HG03108 (cell line): ENCODE results near the gene IQSEC1.
A peak's percentile ranks its signal among the peaks of the same experiment; 100 is the strongest.

Experiments
- ATAC-seq: cut with Tn5 transposase; IDR thresholded peaks from one replicate; pipeline ENCODE4 v1.9.1; 2021; ENCODE audit warnings: moderate library complexity; ENCODE audit not compliant: unreplicated experiment

The IQSEC1 gene

DNA sequence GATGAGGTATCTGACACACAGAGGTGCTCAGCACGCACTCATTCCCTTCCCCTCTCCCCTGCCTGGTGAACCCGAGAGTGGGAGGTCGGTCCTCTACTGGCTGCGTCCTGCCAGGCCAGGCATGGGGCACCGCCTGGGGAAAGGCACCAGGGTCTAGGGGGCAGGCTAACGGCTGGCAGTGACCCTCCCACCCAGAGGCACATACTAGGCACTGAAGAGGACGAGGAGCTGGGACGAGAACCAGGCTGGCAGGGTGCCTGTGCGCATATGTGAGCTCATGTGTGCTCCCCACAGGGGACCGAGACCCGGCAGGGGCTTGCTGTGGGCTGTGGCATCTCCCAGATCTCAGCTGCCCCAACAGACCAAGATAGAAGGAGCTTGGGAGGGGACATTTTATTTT lies 86.7 kb downstream of the IQSEC1 start:
- no peak for ATAC-seq

- no peak for ATAC-seq
Measured at GRCh38 chr3:12986031-12986430, 87.2 kb downstream of the IQSEC1 start.

- ATAC-seq, result no peak
Measured at GRCh38 chr3:12985148-12985547, 88.1 kb downstream of the IQSEC1 start.

DNA sequence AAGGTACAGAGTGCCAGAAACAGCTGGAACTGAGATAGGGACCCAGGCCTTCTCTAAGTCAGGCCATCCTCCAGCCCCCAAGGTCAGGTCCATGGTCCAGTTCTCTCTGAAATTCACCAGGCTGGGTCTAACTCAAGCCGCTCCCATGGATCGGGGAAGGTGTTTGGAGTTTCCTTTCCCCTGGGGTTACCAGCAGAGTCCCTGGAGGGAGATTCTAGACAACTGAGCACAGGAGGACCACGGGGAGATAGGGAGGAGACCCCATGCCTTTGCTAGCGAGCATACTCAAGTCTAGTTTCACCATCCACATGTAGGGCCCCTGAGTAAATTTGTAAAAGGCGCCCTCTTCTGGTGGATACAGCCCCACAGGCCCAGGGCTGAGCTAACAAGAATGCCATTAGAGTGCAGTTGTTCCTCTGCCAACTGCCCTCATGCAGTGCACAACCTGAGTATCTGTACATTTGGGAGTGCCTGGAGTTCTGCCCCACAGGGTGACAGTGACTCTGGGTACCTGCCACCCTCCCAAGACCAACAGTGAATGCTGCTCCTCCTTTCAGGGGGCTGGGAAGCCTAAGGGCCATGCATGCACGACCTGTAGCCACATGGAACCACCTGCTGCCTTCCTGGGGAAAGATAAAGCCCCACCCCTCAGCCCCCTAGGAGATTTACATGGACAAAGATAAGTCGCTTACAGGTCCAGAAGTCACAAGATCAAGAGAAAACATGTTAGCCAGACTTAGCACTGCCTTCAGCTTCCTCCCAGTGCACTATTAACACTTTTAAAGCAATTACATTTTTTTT lies 89.0 kb downstream of the IQSEC1 start:
- ATAC-seq, result no peak

GRCh38 chr3:12983319-12983718 lies 89.9 kb downstream of the IQSEC1 start:
- peak; percentile 12 for ATAC-seq

DNA sequence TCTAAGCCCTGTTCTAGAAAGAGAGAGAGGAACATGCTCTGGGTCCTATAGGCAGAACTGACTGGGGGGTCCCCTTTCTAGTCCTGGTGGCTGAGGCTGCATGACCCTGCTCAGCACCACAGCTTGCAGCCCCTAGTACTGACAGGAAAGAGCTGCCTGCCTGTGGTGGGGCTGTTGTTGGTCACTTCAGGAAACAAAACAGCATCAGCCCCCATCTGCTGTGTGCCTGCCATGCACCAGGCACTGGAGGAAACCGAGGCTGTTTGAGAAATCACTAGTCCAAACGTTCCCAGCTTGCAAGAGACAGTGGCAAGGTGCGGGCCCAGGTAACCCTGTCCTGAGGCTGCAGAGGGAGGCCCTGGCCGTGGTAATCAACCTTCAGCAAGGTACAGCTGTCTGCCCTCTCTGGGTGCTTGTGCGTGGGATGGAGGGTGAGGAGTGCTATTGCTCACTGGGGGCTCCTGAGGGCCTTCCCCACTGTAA lies 90.6 kb downstream of the IQSEC1 start:
- ATAC-seq, result peak; percentile 71

DNA sequence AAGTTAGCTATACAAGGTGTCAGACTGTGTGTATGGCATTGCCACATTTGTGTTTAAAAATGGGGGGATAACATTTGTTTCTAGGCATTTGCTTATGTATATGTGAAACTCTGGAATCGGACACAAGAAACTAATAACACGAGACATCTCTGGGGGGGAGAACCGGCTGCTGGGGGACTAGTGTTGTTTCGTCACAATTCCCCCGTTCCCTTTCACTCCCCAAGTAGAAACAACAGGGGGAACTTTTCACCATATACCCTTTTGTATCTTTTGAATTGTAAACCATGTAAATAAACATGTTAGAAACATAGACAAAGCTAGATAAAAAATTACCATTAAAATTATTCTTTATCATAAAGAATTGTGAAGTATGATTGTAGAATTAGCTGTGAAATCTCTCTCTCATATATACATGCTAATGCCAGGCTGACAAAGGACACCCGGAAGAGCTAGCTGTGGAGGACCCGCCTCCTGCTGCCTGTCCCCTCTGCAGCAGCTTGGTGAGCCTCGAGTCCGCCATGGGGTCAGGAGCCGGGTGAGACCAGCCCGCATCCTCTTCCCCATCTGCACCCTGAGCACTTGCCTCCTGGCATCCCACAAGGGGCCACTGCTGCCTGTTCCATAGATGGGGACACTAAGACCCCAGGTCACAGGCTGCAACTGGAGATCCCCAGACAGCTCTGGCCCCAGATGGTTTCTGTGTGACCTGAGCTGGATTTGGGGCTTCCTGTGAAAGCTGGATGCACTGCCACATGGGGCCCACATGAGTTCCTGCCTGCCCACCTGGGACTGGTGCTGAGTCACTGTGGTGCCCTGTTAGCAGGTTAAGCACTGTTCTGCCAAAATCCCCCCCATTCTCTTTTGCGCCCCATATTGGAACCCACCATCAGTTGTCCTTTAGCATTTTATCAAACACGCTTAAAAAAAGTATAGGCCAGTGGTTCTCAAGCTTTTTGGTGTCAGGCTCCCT lies 91.6 kb downstream of the IQSEC1 start:
- no peak for ATAC-seq

DNA sequence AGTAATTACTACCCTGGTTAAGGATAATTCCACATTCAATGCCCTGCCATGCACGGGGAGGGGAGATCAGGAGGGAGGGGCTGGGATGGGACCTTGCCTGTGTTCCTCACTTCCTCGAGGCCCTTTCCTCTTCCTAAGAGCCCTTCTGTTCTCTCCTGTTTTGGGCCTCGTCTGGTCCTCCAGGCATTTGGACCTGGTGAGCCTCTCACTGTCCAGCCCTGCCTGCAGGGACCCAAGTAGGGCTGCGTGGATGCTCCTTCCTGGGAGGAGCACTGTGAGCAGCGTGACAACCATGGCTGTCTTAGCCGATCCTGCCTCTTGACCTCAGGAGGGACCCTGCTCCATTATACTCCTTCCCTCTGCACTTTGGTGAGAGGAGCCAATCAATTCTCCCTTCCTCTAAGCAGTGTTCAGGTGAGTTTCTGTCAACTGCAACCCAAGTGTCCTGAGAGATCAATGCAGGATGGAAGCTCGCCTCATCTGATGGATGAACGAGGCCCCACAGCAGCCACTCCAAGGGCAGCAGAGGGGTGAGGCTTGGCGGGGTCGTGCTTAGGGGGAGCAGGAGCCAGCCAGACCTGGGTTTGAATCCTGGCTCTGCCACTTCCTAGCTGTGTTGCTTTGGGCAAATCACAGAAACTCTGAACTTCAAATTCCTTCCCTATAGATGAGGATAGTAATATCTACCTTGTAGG lies 92.5 kb downstream of the IQSEC1 start:
- no peak for ATAC-seq

GRCh38 chr3:12979947-12980487 lies 93.2 kb downstream of the IQSEC1 start:
- ATAC-seq, result no peak

- ATAC-seq, result no peak
Measured at GRCh38 chr3:12979151-12979946, 93.9 kb downstream of the IQSEC1 start.

GRCh38 chr3:12978682-12979081 lies 94.5 kb downstream of the IQSEC1 start:
- ATAC-seq, result no peak

GRCh38 chr3:12977117-12977808 lies 96.0 kb downstream of the IQSEC1 start:
- no peak for ATAC-seq

DNA sequence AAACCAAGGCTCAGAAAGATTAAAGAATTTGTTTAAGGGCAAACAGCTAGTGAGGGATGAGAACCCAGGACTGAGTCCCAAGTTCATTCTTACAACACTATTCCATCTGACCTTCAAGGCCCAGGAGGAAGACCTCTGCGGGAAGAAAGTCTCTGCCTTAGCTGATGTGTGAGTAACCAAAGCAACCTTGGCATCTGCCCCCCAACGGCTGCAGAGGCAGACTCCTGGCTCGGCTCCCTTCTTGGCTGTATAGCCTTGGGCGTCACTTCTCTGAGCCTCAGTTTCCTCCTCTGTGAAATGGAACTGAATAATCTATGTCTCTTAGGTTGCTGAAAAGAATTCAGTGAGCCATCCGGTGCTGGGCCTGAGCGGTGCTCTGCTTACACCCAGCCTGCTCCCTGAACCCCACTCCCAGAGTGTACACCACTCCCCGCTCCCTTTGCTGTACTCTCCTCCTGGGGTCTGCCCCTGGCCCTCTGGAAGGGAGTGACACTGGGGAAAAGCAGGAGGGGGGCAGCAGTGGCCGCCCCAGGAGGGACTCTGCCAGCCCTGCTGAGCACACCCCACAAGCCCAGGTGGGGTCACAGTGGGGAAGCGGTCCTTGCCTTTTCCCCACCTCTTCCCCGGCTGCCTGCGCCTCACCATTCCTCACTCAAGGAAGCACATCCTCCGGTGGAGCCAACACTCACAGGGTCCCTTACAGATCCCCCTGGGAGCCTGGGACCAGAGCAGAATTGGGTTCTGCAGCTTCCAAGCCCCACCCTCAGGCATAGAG lies 97.3 kb downstream of the IQSEC1 start:
- no peak for ATAC-seq

DNA sequence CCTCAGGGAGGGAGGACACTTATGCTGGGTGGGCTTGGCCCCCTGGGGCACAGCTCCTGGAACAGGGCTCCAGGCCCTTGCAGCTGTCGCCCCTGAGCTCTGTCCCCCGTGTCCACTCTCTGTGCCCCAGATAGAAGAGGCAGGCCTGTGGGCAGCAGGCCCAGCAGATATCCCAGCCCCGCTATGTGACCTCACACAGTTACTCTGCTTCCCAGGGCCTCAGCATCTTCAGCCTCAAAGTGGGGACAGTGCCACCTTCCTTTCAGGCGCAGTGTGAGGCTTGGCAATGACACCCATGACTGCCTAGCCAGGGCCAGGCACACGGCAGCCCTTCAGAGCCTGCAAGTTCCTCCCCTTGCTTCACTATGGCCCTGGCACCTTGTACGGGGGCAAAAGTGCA lies 98.4 kb downstream of the IQSEC1 start:
- ATAC-seq, result no peak

DNA sequence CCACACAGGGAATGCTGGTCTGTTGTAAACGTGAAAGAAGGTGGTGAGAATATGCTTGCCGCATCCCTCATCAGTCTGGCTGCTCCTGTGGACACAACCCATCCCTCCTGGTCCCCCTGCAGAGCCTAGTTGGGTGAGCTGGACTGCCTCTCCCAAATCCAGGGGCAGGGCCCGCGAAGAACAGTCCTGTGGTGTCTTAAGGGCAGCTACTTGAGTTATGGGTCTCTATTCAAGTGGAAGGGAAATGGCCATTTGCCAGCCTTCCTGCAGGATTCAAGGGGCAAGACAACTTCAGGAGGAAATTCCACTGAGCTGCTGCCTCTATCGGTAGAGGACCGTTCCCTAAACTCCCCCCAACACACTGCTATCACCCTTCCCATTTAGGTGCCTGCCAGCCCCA lies 98.9 kb downstream of the IQSEC1 start:
- ATAC-seq, result no peak

DNA sequence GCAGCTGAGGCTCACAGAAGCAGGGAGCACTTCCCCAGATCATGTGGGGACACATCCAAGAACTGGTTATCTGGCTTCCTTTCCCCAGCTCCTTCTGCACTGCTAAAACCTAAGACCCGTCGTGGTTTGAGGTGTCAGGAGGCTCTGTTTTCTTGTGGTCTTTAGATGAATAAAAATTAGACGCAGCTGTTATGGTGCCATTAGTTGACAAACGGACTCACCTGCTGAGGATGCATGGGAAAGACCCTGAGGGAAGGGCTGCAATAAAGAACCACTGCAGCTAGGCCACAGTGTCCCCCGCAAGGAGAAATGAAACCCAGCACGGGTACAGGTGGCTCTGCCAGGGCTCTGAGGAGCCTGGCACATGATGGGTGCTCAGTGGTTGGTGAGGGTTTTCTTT lies 99.4 kb downstream of the IQSEC1 start:
- no peak for ATAC-seq

GRCh38 chr3:12972781-12973702 lies 100.2 kb downstream of the IQSEC1 start:
- no peak for ATAC-seq

GRCh38 chr3:12972043-12972442 lies 101.2 kb downstream of the IQSEC1 start:
- ATAC-seq, result no peak
